ENCODE results near the gene DLG2.

Gene DLG2

DNA sequence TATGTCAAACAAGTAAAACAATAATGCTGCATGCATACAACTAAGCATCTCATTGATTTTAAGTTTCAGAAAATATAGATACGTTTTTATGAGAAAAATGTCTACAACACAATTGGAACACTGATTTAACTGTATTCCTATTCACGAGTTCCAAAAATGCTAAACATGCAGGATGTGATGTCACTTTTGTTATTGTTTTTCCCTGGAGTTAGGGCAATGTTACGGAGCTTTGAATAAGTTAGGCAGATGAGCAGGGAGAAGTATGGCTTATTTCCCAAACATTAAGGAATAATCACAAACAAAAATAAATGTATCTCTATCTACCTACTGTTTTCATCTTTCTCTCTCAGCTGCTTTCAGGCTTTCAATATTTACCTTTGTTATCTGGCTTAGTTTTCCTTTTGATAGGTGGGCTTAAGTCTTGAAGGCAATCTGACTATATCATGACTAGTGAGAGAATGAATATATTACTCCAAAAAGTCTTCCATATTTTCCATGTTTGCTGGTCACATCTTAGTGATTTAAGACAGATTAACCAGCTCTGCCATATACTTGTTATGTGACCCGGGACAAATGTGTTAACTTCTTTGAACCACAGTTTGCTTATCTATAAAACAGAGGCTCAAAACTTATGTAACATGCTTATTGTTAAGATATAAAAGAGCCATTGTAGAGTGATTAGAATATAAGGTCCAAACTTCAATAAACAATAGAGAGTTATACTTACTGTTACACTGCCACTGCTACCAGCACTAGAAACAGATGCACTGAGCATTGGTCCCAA is 1486.6 kb downstream of the DLG2 start:
- no peak for FAIRE-seq

DNA sequence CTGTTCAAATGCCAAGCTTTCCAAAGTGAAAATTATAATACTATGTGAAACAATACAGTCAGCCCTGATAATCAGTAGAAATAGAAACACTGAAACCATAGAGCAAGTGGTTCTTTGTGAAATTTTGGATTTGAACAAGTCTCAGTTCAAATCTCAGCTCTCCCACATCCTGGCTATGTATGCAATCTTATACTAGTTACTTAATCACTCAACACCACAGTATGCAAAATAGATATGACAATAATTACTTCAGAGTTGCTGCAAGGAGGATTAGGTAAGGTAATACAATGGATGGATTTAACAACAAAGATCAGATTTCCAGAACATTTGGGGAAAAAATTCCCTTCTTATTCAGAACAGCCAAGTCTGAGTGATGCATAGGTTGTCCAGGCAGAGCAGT is 1489.2 kb downstream of the DLG2 start:
- DNase-seq (ENCODE audit: extremely low spot score, insufficient read length, low read depth), result no peak
- no peak for FAIRE-seq

More for the DNA sequence above, 1486.6 kb downstream of the DLG2 start:
- DNase-seq (ENCODE audit: extremely low spot score, insufficient read length, low read depth), result no peak

DNA sequence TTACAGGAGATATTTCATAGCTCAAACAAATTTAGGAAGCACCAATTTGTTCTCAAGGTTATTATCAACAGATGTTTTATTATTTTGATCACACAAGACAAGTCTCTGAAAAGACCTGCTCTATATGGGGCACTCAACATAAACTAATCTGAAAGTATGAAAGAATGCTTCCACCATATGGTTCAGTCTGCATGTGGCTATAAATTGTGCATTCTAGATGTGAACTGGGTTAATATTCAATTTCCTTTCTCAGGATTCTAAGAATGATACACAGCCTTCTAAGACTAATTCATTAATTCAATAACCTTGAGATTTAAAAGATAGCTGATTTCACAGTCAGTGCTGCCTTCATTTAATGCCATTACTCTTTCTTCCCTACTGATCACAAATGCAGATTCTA is 1489.6 kb downstream of the DLG2 start:
- DNase-seq (ENCODE audit: extremely low spot score, insufficient read length, low read depth) (no peak), FAIRE-seq (no peak)

DNA sequence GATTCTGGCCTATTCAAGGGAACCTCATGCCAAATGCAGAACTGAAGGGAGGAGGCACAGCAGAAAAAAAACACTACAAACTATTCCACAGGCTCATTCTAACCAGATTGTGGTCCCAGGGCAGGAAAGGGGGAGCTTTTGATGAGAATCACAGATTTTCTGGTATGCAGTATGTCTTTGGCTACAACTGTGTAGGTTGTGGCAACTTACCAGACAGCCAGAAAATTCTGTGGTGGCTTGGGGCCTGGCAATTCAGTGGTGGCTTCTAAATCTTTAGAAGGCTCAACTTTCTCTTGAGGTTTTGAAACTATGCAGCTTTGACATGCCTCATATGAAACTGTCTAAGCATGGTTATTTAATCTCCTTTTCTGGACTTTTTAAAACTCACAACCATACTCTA is 1490.2 kb downstream of the DLG2 start:
- FAIRE-seq (no peak), DNase-seq (ENCODE audit: extremely low spot score, insufficient read length, low read depth) (no peak)

DNA sequence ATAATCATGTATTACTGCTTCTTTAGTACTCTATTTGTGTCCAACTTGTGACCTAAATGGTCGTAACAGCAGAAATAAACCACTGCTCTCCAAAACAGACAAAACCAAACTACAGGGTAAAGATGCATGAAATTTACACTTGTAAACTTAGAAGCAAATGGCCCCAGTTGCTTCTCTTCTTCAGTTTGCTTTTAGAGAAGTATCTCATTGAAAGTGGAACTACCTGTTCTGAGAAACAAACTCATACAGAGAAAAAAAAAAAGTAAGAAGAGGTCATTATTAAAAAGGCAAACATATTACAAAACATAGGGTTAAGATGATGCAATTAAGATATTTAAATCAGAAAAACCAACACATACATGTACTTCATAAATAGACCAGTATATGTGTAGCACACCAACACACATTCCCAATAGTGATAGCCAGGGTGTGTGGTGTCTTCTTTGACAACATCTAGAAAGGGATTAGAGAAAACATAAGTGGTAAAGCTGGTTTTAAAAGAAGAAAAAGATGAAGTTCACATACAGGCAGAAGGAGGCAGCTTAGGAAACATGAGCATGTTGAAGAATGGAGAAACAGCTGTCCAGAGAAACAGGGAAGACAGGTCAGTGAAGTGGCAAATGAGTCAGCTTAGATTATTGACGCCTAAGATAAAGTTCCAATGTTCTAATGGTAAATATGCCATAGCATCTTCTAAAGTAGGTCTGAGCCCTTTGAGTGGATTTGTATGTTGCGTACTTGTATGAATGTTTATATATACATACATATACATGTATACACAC is 1496.3 kb downstream of the DLG2 start:
- no peak for FAIRE-seq
- DNase-seq (ENCODE audit: extremely low spot score, insufficient read length, low read depth), result no peak

DNA sequence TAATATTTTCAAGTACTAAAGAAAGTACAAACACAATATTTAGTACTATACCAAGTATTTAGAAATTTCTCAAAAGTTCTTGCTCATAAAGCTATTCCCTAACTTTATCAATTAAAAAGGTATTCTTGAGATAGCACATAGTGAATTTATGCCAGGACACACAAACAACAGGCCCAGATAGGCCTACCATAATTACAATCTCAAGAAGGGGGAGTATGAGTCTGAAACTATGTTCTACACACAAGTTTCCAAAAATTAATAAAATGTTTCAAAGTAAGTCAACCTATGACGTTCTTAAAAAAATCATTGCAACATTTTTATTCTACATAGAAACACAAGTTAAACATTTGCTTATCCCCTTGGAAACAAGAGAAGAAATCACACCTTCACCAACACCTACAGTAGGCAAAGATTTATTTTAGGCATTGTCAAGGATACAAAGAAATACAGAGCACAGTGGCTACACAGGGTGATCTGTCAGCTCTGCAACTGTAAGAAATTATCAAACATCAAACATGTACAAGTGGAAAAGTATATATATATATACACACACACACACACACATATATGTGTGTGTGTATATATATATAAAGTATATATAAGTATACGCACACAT is 1497.1 kb downstream of the DLG2 start:
- FAIRE-seq (no peak), DNase-seq (ENCODE audit: extremely low spot score, insufficient read length, low read depth) (no peak)

DNA sequence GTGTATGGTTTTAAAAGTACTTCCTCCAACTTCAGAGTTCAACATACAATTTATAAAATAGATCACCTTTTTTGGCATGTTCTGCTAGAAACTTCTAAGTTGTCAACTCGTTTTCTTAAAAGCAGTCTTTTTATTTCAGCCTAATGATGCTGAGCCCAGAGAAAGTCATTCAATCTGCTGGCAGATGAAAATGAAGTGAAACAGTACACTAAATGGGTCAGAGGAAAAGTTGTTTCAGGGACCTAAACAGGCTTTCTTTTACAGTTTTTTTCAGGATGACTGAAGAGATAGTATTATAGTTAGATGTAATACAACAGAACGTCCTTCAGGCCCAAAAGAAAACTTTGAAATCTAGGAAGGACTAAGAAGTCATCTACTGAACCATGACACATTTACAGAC is 1498.3 kb downstream of the DLG2 start:
- FAIRE-seq (no peak), DNase-seq (ENCODE audit: extremely low spot score, insufficient read length, low read depth) (no peak)

DNA sequence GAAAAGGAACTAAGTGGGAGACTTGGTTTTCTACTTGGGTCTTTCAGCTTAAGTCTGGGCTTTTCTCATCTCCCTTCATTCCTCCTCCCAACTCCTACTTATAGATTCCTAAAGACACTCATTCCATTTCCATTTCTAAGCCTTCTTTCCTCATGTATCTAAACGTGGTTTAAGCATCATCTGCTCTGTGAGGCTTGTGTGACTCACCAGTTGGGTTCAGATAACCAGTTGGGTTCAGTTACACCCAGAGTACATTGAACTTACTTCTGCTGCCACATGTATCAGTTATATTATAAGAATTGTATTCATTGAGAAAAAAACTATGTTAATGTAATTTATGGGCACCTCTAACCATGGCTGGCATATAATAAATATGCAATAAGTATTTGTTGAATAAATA is 1509.8 kb downstream of the DLG2 start:
- FAIRE-seq, result no peak
- DNase-seq (ENCODE audit: extremely low spot score, insufficient read length, low read depth), result no peak

DNA sequence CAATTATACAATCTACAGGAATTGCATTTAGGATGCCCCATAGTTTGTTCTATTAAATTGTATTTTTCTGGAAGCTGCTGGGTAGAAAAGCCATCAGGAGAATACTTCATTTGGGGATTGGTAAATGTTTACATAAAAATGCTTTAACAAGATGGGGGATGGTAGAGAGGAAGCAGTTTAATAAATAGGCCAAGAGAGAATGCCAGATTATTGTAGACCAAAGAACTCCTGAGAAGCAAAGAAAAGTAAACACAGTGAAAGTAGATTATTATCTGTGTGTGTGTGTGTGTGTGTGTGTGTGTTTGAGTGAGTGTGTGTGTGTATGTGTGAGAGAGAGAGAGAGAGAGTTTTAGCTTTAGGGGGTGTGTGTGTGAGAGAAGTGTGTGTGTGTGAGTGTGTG is 1520.6 kb downstream of the DLG2 start:
- DNase-seq (ENCODE audit: extremely low spot score, insufficient read length, low read depth) (no peak), FAIRE-seq (no peak)

DNA sequence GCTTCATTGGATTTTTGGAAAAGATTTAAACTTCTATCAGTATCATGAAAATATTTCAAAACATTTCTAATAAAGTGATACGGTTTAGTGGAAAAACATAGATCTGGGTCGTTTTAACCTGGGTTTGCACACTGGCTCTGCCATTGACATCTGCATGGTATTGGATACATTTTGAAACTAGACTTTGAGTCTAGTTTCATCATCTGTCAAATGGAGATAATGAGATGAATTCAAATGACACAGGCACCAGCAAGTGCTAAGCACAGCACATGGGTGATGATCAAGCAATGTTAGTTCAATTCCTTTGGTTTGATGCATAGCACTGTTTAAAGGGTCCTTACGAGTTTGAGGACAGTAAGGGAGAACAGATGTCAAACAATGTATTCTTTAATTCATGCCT is 1522.0 kb downstream of the DLG2 start:
- no peak for FAIRE-seq
- no peak for DNase-seq (ENCODE audit: extremely low spot score, insufficient read length, low read depth)

DNA sequence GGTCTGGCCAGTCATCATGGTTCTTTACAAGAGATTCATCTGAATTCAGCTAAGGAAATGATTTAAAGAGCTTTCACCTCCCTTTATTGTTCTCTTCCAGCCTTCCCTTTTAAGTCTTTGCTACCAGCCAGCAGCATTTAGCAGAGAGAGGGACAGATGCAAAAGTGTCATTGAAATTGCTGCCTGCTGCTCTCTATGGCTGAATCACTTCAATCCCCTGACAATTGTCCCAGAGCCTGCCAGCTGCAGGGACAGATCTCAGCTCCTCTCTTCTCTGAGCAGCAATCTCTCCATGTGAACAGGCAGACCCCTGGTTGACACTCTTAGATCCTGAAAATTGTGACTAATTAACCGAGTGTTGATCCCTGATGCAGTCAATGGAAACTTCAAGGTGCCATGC is 1524.0 kb downstream of the DLG2 start:
- DNase-seq (ENCODE audit: extremely low spot score, insufficient read length, low read depth) (no peak), FAIRE-seq (no peak)

DNA sequence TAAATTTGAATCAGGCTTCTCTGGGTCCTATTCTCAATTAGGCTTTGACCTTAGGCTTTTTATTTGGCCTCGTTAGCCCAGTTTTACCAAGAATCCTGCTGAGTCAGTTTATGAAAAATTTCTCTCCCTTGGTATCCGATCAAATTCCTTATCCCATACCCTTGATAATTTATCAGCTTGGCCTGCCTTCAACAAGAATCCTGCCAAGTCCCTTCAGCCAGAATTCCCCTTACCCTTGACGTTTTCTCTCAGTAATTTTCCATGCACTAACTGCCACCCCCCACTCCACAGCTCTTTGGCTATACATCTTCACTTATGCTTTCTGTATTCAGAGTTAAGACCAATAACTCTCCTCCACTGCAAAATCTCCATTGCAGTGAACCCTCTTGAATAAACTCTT is 1530.0 kb downstream of the DLG2 start:
- DNase-seq (ENCODE audit: extremely low spot score, insufficient read length, low read depth) (no peak), FAIRE-seq (no peak)

DNA sequence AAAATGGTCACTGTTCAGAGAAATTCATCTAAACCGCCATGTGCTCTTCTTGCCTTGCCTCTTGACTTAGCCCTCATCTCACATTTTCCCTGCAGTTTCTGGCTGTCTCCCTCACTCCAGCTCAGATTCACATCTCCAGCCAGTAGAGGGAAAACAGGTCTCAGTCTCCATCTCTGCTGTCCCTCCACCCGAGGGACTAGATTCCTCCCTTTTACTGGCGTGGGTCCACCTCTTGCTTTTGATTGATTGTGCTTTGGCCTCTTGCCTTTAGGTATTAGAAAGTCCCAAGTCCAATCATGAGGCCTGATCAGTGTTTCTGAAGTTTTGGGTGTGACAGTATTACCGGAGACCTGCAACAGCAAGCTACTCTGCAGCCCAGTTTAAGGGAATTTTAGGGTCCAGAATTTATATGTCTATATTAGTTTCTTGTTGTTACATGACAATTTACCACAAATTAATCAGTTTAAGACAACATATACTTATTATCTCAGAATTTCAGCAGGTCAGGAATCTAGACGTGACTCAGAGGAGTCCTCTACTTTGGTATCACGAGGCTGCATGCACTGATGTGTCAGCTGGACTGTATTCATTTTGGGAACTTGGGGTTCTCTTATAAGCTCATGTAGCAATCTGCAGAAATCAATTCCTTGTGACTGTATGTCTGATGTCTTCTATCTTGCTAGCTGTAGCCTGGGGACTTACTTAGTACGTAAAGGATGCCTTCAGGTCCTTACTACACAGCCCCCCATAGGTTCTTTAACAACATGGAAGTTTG is 1535.7 kb downstream of the DLG2 start:
- FAIRE-seq (no peak), DNase-seq (ENCODE audit: extremely low spot score, insufficient read length, low read depth) (no peak)

DNA sequence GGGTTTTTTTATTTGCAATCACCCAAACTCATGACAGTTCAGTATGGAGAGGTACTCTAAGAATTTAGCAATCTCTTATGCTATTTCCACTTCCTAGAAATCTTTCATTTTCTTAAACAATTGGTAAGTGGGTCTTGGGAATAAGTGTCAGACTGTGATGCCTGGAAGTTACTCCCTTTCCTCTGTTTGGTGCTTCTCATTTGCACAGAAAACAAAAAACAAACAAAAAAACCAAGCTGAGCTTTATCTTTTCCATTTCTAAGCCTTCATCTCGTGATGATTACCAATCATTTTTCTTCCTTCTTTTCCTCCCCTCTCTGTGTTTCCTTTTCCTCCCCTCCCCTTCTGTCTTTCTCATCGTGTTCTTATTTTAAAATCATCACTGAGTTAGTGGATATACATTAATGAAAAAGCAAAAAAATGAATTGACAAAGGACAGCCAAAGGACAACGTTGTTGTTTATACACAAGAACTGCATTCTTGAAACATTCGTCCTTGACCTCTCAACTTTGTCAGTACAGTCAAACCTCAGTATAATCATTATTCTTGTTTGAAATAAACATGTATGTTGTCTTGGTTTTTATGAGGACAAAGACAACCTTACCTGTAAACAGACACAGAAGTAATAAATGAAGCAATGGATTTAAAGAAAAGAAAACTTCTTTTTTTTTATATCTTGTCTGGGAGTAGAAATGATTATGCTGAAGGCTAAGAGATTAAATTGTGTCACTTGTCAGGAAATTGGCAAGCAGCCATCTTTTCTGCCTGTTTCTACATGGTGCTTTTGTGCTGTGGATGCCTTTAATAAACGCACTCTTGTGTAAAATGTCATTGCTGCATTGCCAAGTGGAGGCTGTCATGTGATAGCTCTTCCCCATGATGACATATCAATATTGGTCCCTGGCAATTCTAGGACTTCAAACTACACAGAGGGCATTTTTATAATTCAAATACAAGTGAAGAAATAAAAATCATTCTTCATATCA is 1537.8 kb downstream of the DLG2 start:
- FAIRE-seq (no peak), DNase-seq (ENCODE audit: extremely low spot score, insufficient read length, low read depth) (no peak)

DNA sequence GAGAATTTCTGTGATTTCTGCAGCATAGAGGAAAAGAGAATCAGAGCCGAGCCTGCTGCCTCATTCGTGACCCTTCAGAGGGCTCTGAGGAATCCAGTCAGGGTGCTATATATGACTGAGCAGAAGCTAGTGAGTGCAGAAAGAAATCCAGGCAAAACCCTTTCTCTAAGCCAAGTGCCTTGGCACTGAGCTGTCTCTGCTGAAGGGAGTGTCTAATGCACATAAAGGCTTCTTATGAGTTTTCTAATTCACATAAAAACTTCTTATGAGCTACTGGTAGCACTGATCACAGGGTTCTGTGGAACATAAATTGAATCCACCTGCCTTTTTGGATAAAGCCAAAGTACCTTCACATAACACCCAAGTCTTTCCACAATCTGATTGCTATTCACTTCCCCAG is 1555.3 kb downstream of the DLG2 start:
- DNase-seq (ENCODE audit: extremely low spot score, insufficient read length, low read depth) (no peak), FAIRE-seq (no peak)

DNA sequence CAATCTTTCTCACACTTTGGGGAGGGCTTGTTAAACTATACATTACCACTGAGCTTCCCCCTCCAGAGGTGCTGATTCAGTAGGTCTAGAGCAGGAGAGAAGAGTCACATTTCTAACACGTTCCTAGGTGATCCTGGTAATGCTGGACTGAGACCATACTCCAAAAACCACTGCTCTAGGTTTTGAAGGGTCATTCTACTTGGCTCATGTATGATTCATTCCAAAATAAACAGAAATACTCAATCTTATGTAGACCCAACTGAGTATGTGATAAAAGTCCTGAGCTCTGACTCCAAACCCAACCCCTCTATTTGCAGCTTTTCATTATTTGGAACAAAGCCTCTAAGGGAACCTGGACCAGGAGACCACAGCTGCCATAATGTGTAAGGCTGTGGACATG is 1558.1 kb downstream of the DLG2 start:
- FAIRE-seq, result no peak
- DNase-seq (ENCODE audit: extremely low spot score, insufficient read length, low read depth), result no peak

DNA sequence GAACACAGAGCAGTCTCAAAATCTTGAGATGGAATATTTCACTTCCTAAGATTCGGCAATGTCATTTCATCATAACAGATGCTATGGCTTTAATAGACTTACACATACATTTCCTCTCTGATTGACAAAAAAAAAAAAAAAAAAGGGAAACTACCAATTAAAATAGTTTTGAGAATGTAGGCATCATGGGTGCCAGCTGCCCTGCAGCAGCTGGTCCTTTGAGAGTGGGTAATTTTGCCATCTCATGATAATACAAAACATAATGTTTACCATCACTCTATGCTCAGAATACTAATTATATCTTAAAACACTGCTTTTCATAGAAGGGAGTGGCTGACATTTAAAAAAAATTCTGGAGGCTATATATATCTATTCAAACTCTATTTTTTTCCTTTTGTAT is 1565.4 kb downstream of the DLG2 start:
- no peak for DNase-seq (ENCODE audit: extremely low spot score, insufficient read length, low read depth)
- no peak for FAIRE-seq

DNA sequence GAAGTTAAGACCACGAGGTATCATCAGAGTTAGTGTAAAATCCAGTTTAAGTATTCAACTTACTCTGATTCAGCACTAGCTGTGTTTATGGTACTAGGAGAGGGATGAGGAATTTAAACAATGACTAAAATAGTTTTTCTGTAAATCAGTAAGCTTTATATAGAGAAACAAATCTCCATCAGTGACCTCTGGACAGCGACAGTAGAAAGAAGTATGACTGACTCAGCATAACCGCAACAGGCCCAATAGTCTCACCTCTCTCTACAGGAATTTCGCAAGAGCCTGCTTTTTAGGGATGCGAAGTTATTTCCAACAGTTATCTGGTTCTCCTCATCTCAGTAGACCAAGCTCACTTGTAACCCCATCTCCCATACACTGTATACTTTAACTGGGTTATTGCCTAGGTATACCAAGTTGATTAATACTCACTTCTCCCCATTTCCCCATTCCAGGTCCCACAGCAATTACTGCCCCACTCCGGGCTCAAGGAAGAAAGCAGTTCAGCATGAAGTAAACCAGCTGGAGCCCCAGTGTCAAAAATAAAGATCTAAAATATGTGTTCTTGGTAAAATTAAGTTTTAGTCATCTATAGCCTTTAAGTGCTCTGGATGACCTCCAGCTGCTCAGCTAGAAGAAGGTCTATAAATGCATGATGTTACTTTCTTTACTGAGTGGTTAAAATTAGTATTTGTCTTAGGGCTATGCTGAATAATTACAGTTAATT is 1570.3 kb downstream of the DLG2 start:
- no peak for FAIRE-seq
- DNase-seq (ENCODE audit: extremely low spot score, insufficient read length, low read depth), result no peak

DNA sequence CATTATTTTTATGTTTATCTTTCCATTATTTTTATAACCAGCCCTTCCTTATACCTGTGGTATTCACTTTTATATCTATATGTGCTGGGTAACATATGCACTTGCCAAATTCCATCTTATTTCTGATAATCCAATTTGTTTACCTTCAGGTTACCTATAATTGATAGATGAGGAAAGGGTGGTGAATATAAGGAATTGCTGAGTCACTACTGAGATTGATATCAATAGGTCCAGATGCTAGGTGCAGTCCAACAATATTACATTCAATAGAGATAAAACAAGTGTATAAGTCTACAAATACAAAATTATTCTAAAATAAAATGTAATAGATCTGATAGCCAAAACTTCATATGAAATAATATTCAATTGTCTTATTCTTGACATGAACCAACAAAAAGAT is 1582.0 kb downstream of the DLG2 start:
- FAIRE-seq, result no peak

More for the DNA sequence above, 1582.0 kb downstream of the DLG2 start:
- DNase-seq (ENCODE audit: extremely low spot score, insufficient read length, low read depth), result no peak

All from GM18507 (cell line).